ENCODE results near the gene ACTG1. TPM values are rescaled to one million over a fixed set of nuclear protein-coding genes. Genes with fewer than 3 reads are reported as not detected.
A peak's percentile ranks its signal among the peaks of the same experiment; 100 is the strongest.

ACTG1 gene
- total and polyA plus RNA-seq, 2 of the 13 experiments (the other 11 are each of a cell fraction or from before 2014, with no cell fraction given) = 973 to 1,138 TPM

DNA sequence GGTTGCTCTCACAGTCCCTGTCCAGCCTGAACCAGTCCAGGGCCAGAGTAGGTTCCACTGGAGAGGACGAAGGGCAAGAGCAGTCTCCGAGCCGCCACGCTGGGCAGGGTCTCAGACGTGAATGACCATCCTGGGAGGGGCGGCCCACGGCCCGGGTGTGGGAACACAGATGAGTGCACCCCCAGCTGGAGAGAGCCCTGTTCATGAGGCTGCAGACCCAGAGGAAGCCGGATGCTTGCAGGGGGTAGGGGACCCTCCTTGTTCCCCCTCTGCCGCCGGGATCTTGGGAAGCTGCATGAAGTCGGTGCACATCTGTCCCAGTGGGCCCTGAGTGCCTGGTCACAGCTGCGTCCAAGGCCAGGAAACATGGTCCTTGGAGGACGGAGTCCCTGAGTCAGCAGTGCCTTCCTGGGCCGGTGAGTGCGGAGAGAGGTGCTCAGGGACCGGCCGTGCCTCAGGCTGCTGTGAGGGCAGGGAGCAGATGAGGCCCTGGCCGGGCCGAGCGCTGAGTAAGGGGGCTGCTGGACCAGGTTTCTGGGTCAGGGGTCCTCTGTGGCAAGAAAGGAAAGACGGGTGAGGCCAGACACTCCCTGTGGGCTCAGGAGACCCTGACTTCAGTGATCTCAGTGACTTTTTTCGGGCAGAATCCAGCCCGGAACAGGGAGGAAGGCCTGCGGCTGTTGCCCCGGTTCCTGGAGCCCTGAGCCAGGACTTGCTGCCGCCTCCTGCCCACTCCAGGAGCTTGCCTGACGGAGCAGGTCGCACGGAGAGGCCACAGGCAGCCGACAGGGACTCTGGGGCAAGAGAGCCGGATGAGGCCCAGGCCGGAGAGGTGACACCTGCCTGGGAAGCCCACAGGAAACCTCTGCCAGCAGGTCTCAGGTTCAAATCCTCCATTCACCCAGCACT lies 45.8 kb downstream of the ACTG1 start (continued):
- TF ChIP-seq MAZ (IDR thresholded peaks at IDR 0.05; ENCODE audit: borderline replicate concordance, low read depth, low read length) = no peak
- no peak for TF ChIP-seq MAZ (CRISPR knock-in tag; IDR thresholded peaks at IDR 0.05; ENCODE audit: low read depth)
- TF ChIP-seq, protein P1, sequence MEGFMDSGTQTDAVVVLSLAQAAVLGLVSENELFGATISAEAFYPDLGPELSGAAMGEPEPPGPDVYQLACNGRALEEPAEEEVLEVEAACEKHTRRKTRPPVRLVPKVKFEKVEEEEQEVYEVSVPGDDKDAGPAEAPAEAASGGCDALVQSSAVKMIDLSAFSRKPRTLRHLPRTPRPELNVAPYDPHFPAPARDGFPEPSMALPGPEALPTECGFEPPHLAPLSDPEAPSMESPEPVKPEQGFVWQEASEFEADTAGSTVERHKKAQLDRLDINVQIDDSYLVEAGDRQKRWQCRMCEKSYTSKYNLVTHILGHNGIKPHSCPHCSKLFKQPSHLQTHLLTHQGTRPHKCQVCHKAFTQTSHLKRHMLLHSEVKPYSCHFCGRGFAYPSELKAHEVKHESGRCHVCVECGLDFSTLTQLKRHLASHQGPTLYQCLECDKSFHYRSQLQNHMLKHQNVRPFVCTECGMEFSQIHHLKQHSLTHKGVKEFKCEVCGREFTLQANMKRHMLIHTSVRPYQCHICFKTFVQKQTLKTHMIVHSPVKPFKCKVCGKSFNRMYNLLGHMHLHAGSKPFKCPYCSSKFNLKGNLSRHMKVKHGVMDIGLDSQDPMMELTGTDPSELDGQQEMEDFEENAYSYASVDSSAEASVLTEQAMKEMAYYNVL (CRISPR knock-in tag; IDR thresholded peaks at IDR 0.05; ENCODE audit: borderline replicate concordance) = no peak
- no peak for TF ChIP-seq EHMT2 (IDR thresholded peaks at IDR 0.05; ENCODE audit: borderline replicate concordance, low read depth, low read length)
- TF ChIP-seq, protein P2, sequence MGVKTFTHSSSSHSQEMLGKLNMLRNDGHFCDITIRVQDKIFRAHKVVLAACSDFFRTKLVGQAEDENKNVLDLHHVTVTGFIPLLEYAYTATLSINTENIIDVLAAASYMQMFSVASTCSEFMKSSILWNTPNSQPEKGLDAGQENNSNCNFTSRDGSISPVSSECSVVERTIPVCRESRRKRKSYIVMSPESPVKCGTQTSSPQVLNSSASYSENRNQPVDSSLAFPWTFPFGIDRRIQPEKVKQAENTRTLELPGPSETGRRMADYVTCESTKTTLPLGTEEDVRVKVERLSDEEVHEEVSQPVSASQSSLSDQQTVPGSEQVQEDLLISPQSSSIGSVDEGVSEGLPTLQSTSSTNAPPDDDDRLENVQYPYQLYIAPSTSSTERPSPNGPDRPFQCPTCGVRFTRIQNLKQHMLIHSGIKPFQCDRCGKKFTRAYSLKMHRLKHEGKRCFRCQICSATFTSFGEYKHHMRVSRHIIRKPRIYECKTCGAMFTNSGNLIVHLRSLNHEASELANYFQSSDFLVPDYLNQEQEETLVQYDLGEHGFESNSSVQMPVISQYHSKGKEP (CRISPR knock-in tag; IDR thresholded peaks at IDR 0.05) = no peak
- TF ChIP-seq, protein P3, sequence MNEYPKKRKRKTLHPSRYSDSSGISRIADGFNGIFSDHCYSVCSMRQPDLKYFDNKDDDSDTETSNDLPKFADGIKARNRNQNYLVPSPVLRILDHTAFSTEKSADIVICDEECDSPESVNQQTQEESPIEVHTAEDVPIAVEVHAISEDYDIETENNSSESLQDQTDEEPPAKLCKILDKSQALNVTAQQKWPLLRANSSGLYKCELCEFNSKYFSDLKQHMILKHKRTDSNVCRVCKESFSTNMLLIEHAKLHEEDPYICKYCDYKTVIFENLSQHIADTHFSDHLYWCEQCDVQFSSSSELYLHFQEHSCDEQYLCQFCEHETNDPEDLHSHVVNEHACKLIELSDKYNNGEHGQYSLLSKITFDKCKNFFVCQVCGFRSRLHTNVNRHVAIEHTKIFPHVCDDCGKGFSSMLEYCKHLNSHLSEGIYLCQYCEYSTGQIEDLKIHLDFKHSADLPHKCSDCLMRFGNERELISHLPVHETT (CRISPR knock-in tag; conservative IDR thresholded peaks at IDR 0.05) = no peak
- TF ChIP-seq TBP (CRISPR knock-in tag; IDR thresholded peaks at IDR 0.05) = no peak
- no peak for TF ChIP-seq ZNF20 (CRISPR knock-in tag; IDR thresholded peaks at IDR 0.05)
- TF ChIP-seq ZNF724P (CRISPR knock-in tag; IDR thresholded peaks at IDR 0.05; ENCODE audit: borderline replicate concordance) = 0 out of 2 replicates have a peak, but pooled peaks have one; percentile 36
- TF ChIP-seq HNRNPL (IDR thresholded peaks at IDR 0.05; ENCODE audit: low read depth, low read length) = peak; percentile 83; the same call in 1 of the 2 replicates
- 0 out of 2 replicates have a peak, but pooled peaks have one; percentile 61 for TF ChIP-seq ZNF747 (CRISPR knock-in tag; IDR thresholded peaks at IDR 0.05; ENCODE audit: borderline replicate concordance)
- TF ChIP-seq, protein P4, sequence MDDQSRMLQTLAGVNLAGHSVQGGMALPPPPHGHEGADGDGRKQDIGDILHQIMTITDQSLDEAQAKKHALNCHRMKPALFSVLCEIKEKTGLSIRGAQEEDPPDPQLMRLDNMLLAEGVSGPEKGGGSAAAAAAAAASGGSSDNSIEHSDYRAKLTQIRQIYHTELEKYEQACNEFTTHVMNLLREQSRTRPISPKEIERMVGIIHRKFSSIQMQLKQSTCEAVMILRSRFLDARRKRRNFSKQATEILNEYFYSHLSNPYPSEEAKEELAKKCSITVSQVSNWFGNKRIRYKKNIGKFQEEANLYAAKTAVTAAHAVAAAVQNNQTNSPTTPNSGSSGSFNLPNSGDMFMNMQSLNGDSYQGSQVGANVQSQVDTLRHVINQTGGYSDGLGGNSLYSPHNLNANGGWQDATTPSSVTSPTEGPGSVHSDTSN (CRISPR knock-in tag; IDR thresholded peaks at IDR 0.05; ENCODE audit: borderline replicate concordance) = no peak
- TF ChIP-seq, protein P5, sequence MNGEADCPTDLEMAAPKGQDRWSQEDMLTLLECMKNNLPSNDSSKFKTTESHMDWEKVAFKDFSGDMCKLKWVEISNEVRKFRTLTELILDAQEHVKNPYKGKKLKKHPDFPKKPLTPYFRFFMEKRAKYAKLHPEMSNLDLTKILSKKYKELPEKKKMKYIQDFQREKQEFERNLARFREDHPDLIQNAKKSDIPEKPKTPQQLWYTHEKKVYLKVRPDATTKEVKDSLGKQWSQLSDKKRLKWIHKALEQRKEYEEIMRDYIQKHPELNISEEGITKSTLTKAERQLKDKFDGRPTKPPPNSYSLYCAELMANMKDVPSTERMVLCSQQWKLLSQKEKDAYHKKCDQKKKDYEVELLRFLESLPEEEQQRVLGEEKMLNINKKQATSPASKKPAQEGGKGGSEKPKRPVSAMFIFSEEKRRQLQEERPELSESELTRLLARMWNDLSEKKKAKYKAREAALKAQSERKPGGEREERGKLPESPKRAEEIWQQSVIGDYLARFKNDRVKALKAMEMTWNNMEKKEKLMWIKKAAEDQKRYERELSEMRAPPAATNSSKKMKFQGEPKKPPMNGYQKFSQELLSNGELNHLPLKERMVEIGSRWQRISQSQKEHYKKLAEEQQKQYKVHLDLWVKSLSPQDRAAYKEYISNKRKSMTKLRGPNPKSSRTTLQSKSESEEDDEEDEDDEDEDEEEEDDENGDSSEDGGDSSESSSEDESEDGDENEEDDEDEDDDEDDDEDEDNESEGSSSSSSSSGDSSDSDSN (CRISPR knock-in tag; IDR thresholded peaks at IDR 0.05) = peak; percentile 92
- TF ChIP-seq CBX5 (CRISPR knock-in tag; IDR thresholded peaks at IDR 0.05; ENCODE audit: borderline replicate concordance) = no peak
- no peak for TF ChIP-seq ZNF180 (CRISPR knock-in tag; IDR thresholded peaks at IDR 0.05; ENCODE audit: borderline replicate concordance, low read depth)
